DND-41 (cell line): ENCODE measurements around the gene C5AR1.
"Not testable (repeated sequence)": the region's sequence is repeated elsewhere in the genome, so short reads cannot be mapped to it uniquely, and the experiment has no call there.

Experiments used
- ATAC-seq: fragments of 200-7000 bp; cut with Tn5 transposase; 3 replicates; pipeline ENCODE4 v1.9.1; 2021; ENCODE audit warnings: low read depth; ENCODE audit not compliant: insufficient read depth
- DNase-seq: peaks from one replicate; pipeline ENCODE4 v3.0.0-alpha.2; 2020
- H2AFZ ChIP-seq: 2 replicates; pipeline ENCODE4 v1.6.0; 2012; ENCODE audit warnings: low read depth, low read length
- H3K27ac ChIP-seq: 2 replicates; pipeline ENCODE4 v1.5.1; 2012; ENCODE audit warnings: low read length, inconsistent platforms
- H3K27me3 ChIP-seq: fragments of 200-600 bp; sonication (generic); 2 replicates; pipeline ENCODE4 v1.6.0; 2012; ENCODE audit warnings: low read length, mild to moderate bottlenecking, inconsistent platforms; ENCODE audit not compliant: insufficient read depth, poor library complexity
- H3K36me3 ChIP-seq: 2 replicates; pipeline ENCODE4 v1.5.1; 2012; ENCODE audit warnings: low read length, inconsistent platforms; ENCODE audit not compliant: insufficient read depth
- H3K4me1 ChIP-seq: 2 replicates; pipeline ENCODE4 v1.5.1; 2012; ENCODE audit warnings: mild to moderate bottlenecking, low read length; ENCODE audit not compliant: insufficient read depth
- H3K4me2 ChIP-seq: 2 replicates; pipeline ENCODE4 v1.6.0; 2012; ENCODE audit warnings: mild to moderate bottlenecking, moderate library complexity, low read length, inconsistent platforms; ENCODE audit not compliant: insufficient read depth
- H3K4me3 ChIP-seq, 2 experiments: fragments of 200-600 bp in 1 of 2; shearing (Covaris generic) in 1 of 2; 2 replicates each; pipeline ENCODE4 v1.5.1; 2012 to 2016; ENCODE audit warnings: inconsistent platforms in 2 of 2, low read length in 2 of 2, mild to moderate bottlenecking in 2 of 2, low read depth in 1 of 2, moderate library complexity in 1 of 2
- H3K79me2 ChIP-seq: 2 replicates; pipeline ENCODE4 v1.6.0; 2012; ENCODE audit warnings: low read length, inconsistent platforms; ENCODE audit not compliant: insufficient read depth
- H3K9ac ChIP-seq: 2 replicates; pipeline ENCODE4 v1.6.0; 2012; ENCODE audit warnings: low read depth, mild to moderate bottlenecking, inconsistent platforms, low read length, moderate library complexity
- H3K9me3 ChIP-seq: 2 replicates; pipeline ENCODE4 v1.5.1; 2012; ENCODE audit warnings: low read length, moderate library complexity, mild to moderate bottlenecking, inconsistent platforms; ENCODE audit not compliant: insufficient read depth, severe bottlenecking
- H4K20me1 ChIP-seq: 2 replicates; pipeline ENCODE4 v1.6.0; 2012; ENCODE audit warnings: low read length; ENCODE audit not compliant: insufficient read depth
- CTCF ChIP-seq: IDR thresholded peaks from 2 replicates; pipeline ENCODE4 v1.5.1; 2012; ENCODE audit warnings: borderline replicate concordance, low read length, moderate library complexity, mild to moderate bottlenecking; ENCODE audit not compliant: poor library complexity, severe bottlenecking; ENCODE audit errors: extremely low read depth
- EZH2 ChIP-seq: IDR thresholded peaks from 3 replicates; pipeline ENCODE4 v1.6.1; 2012; ENCODE audit warnings: borderline replicate concordance, low read depth, mild to moderate bottlenecking, moderate library complexity, low read length, inconsistent platforms; ENCODE audit not compliant: severe bottlenecking

The C5AR1 gene

GRCh38 chr19:47343194-47343802, 33.6 kb downstream of the C5AR1 start:
- no peak overlapping the region for H3K9ac ChIP-seq
- no peaks in the 10 kb centered on the region for H3K79me2 ChIP-seq
- no peak overlapping the region for H3K27ac ChIP-seq
- H4K20me1 ChIP-seq = no peaks in the 10 kb centered on the region
- no peaks in the 10 kb centered on the region for H3K36me3 ChIP-seq
- no peak overlapping the region for H3K4me2 ChIP-seq
- no peak for TF ChIP-seq CTCF
- TF ChIP-seq EZH2 = no peak
- DNase-seq (no peak), ATAC-seq (no peak)
- H3K9me3 ChIP-seq = no peaks in the 10 kb centered on the region
- H3K27me3 ChIP-seq = no peaks in the 10 kb centered on the region
- H3K4me3 ChIP-seq = no peak overlapping the region
- no peak overlapping the region for H2AFZ ChIP-seq
- H3K4me1 ChIP-seq = peaks cover 2% of the 10 kb centered on the region

- ATAC-seq (no peak), DNase-seq (no peak)
- H3K27me3 ChIP-seq = no peaks in the 10 kb centered on the region
- H3K36me3 ChIP-seq = no peaks in the 10 kb centered on the region
- H3K9me3 ChIP-seq = no peaks in the 10 kb centered on the region
- no peaks in the 10 kb centered on the region for H4K20me1 ChIP-seq
- H3K4me2 ChIP-seq = no peak overlapping the region
- peaks cover 9% of the 10 kb centered on the region for H3K4me1 ChIP-seq
- TF ChIP-seq CTCF (no peak), EZH2 (no peak)
- no peak overlapping the region for H3K4me3 ChIP-seq
- H3K9ac ChIP-seq = no peak overlapping the region
- H3K27ac ChIP-seq = no peak overlapping the region
- H2AFZ ChIP-seq = no peak overlapping the region
- H3K79me2 ChIP-seq = peaks cover 3% of the 10 kb centered on the region
These were observed 34.8 kb downstream of the C5AR1 start for GRCh38 chr19:47344425-47344824.

- Histone ChIP-seq H3K4me1 (peaks cover 23% of the 10 kb centered on the region), H3K79me2 (peaks cover 19% of the 10 kb centered on the region)
- not testable (repeated sequence) for ATAC-seq, H3K27me3 ChIP-seq, H3K4me2 ChIP-seq, H4K20me1 ChIP-seq, H3K36me3 ChIP-seq, H2AFZ ChIP-seq, DNase-seq, H3K9me3 ChIP-seq, H3K27ac ChIP-seq, H3K4me3 ChIP-seq, H3K9ac ChIP-seq
These were observed 36.4 kb downstream of the C5AR1 start for GRCh38 chr19:47346024-47346423.

GRCh38 chr19:47348819-47349795, 39.4 kb downstream of the C5AR1 start, which contains the start of gene DHX34:
Gene DHX34, plus strand, starts transcription at chr19:47349315. Its CDS starts 3,716 bp downstream, at chr19:47353031.
- Histone ChIP-seq H3K36me3 (peaks cover 19% of the 10 kb centered on the region), H3K79me2 (peaks cover 42% of the 10 kb centered on the region), H2AFZ (peak within 1 kb of the TSS; percentile 91), H3K27ac (peak within 1 kb of the TSS; percentile 78), H3K4me1 (peaks cover 26% of the 10 kb centered on the region), H4K20me1 (peaks cover 4% of the 10 kb centered on the region; the same call in 1 of the 2 replicates), H3K9ac (peak within 1 kb of the TSS; percentile 73), H3K4me3 (peak within 1 kb of the TSS; percentile 82 to 87), H3K9me3 (no peaks in the 10 kb centered on the region), H3K4me2 (peak within 1 kb of the TSS; percentile 99), H3K27me3 (no peaks in the 10 kb centered on the region)
- TF ChIP-seq EZH2 (no peak), CTCF (peak; percentile 98)
- peak; percentile 97 for ATAC-seq
- DNase-seq = peak; percentile 100
